Fibroblast of lung (primary cell): Measurements from ENCODE around the gene SPEN.

Experiments used
- EZH2 ChIP-seq: IDR thresholded peaks from 2 replicates; pipeline ENCODE4 v1.5.1; 2012; ENCODE audit warnings: low read length, control low read depth, mild to moderate bottlenecking; ENCODE audit errors: missing control alignments
- TF ChIP-seq, protein P1 (sequence below), 2 donors: IDR thresholded peaks in 1 of 2; conservative IDR thresholded peaks in 1 of 2; 1 replicate in 1 of 2; 2 replicates in 1 of 2; pipeline ENCODE4 v1.5.1; 2011 to 2012; ENCODE audit warnings: low read length in 2 of 2, control low read depth in 1 of 2, inconsistent platforms in 1 of 2, low read depth in 1 of 2, mild to moderate bottlenecking in 1 of 2

DNA sequence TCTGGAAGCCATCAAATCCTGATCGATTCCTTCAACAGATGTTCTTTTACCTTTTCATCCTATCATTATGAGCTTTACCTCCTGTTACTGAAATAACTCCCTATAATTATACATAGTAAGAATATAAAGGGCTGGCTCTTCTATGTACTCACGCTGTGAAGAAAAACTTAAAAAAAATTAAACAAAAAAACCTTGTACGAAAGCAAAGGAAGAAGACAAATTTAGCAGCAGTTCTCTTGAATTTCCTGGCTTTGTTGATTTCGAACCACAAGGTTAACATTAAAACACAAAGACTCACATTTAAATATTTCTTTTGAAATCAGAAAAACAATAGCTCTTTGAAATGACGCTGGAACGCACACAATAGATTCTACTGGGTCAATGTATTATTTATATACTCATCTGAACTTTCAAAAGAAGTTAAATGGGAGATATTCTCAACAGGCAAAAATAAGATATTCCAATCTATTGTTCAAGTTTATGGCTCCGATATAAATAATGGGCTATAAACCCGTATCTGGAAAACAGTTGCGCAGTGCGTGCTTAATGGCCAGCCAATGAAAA is 13.6 kb upstream of the SPEN start:
- TF ChIP-seq EZH2: no peak
- TF ChIP-seq, protein P1, sequence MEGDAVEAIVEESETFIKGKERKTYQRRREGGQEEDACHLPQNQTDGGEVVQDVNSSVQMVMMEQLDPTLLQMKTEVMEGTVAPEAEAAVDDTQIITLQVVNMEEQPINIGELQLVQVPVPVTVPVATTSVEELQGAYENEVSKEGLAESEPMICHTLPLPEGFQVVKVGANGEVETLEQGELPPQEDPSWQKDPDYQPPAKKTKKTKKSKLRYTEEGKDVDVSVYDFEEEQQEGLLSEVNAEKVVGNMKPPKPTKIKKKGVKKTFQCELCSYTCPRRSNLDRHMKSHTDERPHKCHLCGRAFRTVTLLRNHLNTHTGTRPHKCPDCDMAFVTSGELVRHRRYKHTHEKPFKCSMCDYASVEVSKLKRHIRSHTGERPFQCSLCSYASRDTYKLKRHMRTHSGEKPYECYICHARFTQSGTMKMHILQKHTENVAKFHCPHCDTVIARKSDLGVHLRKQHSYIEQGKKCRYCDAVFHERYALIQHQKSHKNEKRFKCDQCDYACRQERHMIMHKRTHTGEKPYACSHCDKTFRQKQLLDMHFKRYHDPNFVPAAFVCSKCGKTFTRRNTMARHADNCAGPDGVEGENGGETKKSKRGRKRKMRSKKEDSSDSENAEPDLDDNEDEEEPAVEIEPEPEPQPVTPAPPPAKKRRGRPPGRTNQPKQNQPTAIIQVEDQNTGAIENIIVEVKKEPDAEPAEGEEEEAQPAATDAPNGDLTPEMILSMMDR (conservative IDR thresholded peaks at IDR 0.05 in 1 of 2, IDR thresholded peaks at IDR 0.05 in 1 of 2; ENCODE audit: low read depth in 1 of 2, low read length in 2 of 2): no peak
